ENCODE data around the gene MTX2.

Gene MTX2

DNA sequence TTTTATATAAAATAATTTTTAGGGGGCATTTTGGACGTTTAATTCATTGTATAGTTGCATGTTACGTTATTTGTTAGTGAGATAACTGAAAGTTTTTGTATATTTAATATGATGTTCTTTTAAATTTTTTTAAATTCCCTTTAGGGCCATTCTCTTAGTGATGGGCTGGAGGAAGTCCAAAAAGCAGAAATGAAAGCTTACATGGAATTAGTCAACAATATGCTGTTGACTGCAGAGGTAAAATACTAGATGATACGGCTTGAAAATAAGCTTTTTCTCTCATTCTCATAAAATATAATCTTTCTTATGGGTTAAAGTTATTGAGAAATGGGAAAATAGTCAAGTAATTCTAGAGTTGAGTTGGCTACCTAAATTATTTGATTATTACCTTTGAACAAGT lies 58.9 kb downstream of the MTX2 start:
- no peak for DNase-seq (ENCODE audit: low read depth)
- no peak overlapping the region for H3K4me3 ChIP-seq (ENCODE audit: low read depth, low read length)
- TF ChIP-seq, protein P1, sequence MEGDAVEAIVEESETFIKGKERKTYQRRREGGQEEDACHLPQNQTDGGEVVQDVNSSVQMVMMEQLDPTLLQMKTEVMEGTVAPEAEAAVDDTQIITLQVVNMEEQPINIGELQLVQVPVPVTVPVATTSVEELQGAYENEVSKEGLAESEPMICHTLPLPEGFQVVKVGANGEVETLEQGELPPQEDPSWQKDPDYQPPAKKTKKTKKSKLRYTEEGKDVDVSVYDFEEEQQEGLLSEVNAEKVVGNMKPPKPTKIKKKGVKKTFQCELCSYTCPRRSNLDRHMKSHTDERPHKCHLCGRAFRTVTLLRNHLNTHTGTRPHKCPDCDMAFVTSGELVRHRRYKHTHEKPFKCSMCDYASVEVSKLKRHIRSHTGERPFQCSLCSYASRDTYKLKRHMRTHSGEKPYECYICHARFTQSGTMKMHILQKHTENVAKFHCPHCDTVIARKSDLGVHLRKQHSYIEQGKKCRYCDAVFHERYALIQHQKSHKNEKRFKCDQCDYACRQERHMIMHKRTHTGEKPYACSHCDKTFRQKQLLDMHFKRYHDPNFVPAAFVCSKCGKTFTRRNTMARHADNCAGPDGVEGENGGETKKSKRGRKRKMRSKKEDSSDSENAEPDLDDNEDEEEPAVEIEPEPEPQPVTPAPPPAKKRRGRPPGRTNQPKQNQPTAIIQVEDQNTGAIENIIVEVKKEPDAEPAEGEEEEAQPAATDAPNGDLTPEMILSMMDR (IDR thresholded peaks at IDR 0.05; ENCODE audit: control insufficient read depth, extremely low read depth, insufficient read depth): no peak

DNA sequence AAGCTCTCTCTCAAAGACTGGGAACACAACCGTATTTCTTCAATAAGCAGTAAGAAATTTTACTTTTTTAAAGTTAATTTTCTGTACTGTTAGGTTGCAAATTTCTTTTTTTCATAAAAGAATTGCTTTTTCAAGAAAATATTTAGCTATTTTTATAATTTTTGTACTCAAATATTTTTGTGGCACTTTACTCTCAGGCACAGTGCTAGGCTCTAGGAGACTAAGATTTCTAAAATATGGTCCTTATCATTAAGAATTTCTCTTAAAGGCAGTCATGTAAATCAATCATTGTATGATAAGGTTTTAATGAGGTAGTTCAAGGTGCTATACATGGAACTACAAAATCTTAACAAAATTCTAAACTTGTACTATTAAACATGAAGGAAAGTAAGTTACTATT lies 61.4 kb downstream of the MTX2 start:
- no peak for DNase-seq (ENCODE audit: low read depth)
- TF ChIP-seq, protein P1 (IDR thresholded peaks at IDR 0.05; ENCODE audit: control insufficient read depth, extremely low read depth, insufficient read depth): no peak
- H3K4me3 ChIP-seq (ENCODE audit: low read depth, low read length): no peak overlapping the region

DNA sequence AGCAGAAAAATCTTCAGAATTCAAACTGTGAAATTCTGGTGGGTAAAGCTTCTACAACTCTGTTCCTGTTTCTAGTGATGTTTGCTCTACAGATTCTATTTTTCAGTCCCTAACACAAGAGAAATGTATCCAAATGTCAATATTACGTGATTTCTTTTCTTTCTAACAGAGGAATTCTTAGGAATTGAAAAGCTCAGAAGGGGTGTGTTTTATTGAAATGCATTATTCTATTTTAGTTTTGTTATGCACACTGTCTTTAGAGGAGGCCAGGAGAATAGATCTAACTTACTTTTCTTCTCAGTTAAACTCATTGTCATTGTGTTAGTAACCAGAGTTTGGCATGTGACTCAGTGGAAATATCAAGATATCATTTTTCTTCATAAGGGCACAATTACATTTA lies 62.4 kb downstream of the MTX2 start:
- no peak overlapping the region for H3K4me3 ChIP-seq (ENCODE audit: low read depth, low read length)
- no peak for DNase-seq (ENCODE audit: low read depth)
- TF ChIP-seq, protein P1 (IDR thresholded peaks at IDR 0.05; ENCODE audit: control insufficient read depth, extremely low read depth, insufficient read depth): no peak

DNA sequence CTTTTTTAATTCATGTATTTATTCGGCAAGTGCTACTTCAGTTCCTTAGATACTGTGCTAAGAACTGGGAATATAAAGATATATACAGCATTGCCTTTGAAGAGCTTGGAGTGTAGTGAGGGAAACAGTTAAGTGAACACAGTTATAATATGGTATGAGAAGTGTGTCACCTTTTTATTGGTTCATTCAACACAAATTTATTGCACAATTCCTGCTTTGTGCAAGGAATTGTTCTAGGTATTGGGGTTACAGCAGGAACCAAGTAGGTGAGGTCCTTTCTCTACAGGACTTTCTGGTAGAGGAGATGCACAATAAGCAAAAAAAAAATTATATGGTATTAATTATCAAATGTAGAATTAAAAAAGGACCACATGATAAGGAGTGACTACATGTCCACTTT lies 65.5 kb downstream of the MTX2 start:
- no peak overlapping the region for H3K4me3 ChIP-seq (ENCODE audit: low read depth, low read length)
- DNase-seq (ENCODE audit: low read depth): no peak
- TF ChIP-seq, protein P1 (IDR thresholded peaks at IDR 0.05; ENCODE audit: control insufficient read depth, extremely low read depth, insufficient read depth): no peak

DNA sequence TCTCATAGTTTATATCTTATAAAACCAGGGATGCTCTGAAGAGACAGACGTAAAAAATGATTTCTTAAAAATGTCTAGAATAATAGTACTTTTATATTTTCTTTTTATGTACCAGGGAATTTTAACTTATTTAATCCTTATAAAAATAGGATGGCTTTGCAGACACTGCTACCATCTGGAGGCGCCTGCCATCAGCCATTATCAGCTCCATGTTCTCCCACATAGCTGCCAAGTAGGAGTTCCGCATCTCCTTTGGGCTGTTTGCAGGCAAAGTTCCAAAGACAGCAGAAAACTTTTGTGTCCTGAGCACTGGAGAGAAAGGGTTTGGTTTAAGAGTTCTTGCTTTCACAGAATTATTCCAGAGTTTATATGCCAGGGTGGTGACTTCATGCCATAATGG lies 69.2 kb downstream of the MTX2 start:
- no peak for DNase-seq (ENCODE audit: low read depth)
- TF ChIP-seq, protein P1 (IDR thresholded peaks at IDR 0.05; ENCODE audit: control insufficient read depth, extremely low read depth, insufficient read depth): no peak
- H3K4me3 ChIP-seq (ENCODE audit: low read depth, low read length): no peak overlapping the region

DNA sequence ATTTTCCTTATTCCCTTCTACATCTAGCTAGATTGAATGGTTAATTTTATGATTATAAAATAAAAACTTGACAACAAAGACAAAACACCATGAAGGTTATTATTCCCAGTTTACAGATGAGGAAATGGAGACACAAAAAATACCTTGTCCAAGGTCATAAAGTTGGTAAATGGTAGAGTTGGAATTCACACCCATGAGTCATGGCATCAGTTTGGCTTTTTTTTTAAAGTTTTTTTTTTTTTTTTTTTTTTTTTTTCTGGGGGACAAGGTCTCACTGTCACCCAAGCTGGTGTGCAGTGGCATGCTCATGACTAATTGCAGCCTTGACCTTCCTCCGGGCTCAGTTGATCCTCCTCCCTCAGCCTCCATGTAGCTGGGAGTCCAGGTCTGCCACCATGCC lies 70.0 kb downstream of the MTX2 start:
- no peak for DNase-seq (ENCODE audit: low read depth)
- TF ChIP-seq, protein P1 (IDR thresholded peaks at IDR 0.05; ENCODE audit: control insufficient read depth, extremely low read depth, insufficient read depth): no peak
- H3K4me3 ChIP-seq (ENCODE audit: low read depth, low read length): no peak overlapping the region

DNA sequence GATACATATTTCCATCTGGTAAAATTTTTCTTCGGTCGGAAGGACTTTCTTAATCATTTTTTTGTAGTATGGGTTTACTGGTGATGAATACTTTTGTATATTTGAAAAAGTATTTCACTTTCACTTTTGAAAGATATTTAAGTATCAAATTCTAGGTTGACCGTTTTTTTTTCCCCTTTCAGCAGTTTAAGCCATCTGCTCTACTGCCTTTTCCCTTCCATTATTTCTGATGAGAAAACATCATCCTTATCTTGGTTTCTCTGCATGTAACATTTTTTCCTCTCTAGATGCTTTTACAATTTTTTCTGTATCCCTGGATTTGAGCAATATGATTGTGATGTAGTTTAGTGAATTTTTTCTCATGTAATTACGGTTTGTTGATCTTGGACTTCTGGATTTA lies 87.0 kb downstream of the MTX2 start:
- no peak for DNase-seq (ENCODE audit: low read depth)
- TF ChIP-seq, protein P1 (IDR thresholded peaks at IDR 0.05; ENCODE audit: control insufficient read depth, extremely low read depth, insufficient read depth): no peak
- no peak overlapping the region for H3K4me3 ChIP-seq (ENCODE audit: low read depth, low read length)
